ENCODE results near the gene NAT9.

Gene NAT9

GRCh38 chr17:74728702-74729075, 47.5 kb downstream of the NAT9 start:
- DNase-seq (ENCODE audit: low spot score): no peak

- no peak for DNase-seq (ENCODE audit: low spot score)
Observed at GRCh38 chr17:74728033-74728701, 48.0 kb downstream of the NAT9 start.

- no peak for DNase-seq (ENCODE audit: low spot score)
Observed at GRCh38 chr17:74725111-74725510, 51.0 kb downstream of the NAT9 start.

- no peak for DNase-seq (ENCODE audit: low spot score)
Observed at GRCh38 chr17:74723891-74724290, 52.3 kb downstream of the NAT9 start.

- DNase-seq (ENCODE audit: low spot score): no peak
Observed at GRCh38 chr17:74722782-74723181, 53.4 kb downstream of the NAT9 start.
